Sigmoid colon (tissue), 7 donors: ENCODE measurements around the gene H6PD. TPM values are rescaled to one million over a fixed set of nuclear protein-coding genes. Genes with fewer than 3 reads are reported as not detected.
A peak's percentile ranks its signal among the peaks of the same experiment; 100 is the strongest.

ENCODE experiments used
- DNase-seq: peaks from one replicate; pipeline ENCODE4 v3.0.0-alpha.2; 2019
- H3K27ac ChIP-seq, 4 donors: fragments of 200-600 bp; sonication (generic); one replicate each; pipeline ENCODE4 v1.5.1; 2016 to 2019; ENCODE audit warnings: mild to moderate bottlenecking in 1 of 4
- H3K27me3 ChIP-seq, 3 donors: fragments of 200-600 bp; sonication (generic); one replicate each; pipeline ENCODE4 v1.5.1; 2019; ENCODE audit warnings: mild to moderate bottlenecking in 1 of 3
- H3K36me3 ChIP-seq, 4 donors: fragments of 200-600 bp; sonication (generic); one replicate each; pipeline ENCODE4 v1.5.1; 2016 to 2019
- H3K4me1 ChIP-seq, 4 donors: fragments of 200-600 bp; sonication (generic); one replicate each; pipeline ENCODE4 v1.5.1; 2017 to 2019
- H3K4me3 ChIP-seq, 4 donors: fragments of 200-600 bp; sonication (generic); one replicate each; pipeline ENCODE4 v1.5.1; 2017 to 2019; ENCODE audit warnings: mild to moderate bottlenecking in 2 of 4, moderate library complexity in 1 of 4
- H3K9me3 ChIP-seq, 4 donors: fragments of 200-600 bp in 3 of 4; sonication (generic) in 3 of 4; one replicate each; pipeline versions ENCODE4 v1.5.1 to v1.6.1; 2013 to 2019
- CTCF ChIP-seq, 4 experiments: fragments of 450-650 bp in 3 of 4; fragments of 200-600 bp in 1 of 4; IDR thresholded peaks; one replicate each; pipeline ENCODE4 v1.5.1; 2016 to 2019; ENCODE audit warnings: antibody characterized with exemption in 4 of 4, mild to moderate bottlenecking in 3 of 4, moderate library complexity in 2 of 4
- EP300 ChIP-seq, 4 donors: sonication (generic); formaldehyde crosslinking; IDR thresholded peaks; one replicate each; pipeline ENCODE4 v1.6.1; 2017; ENCODE audit warnings: antibody characterized with exemption in 4 of 4
- POLR2A ChIP-seq, 2 donors: fragments of 450-650 bp; IDR thresholded peaks; one replicate each; pipeline ENCODE4 v1.6.1; 2016; ENCODE audit warnings: antibody characterized with exemption in 2 of 2, mild to moderate bottlenecking in 2 of 2, moderate library complexity in 2 of 2
- POLR2AphosphoS5 ChIP-seq, 4 donors: sonication (generic); formaldehyde crosslinking; IDR thresholded peaks; one replicate each; pipeline ENCODE4 v1.6.1; 2017; ENCODE audit warnings: antibody characterized with exemption in 4 of 4
- whole genome bisulfite sequencing, 2 donors: extraction: QIAGEN DNeasy Blood & Tissue Kit; methylation state at CpG; one replicate each; pipeline ENCODE4 v1.1.7; 2013; 5-methylcytosine and 5-hydroxymethylcytosine counted together
- intact Hi-C: fragments of 100-400 bp; cut with DNase I; formaldehyde crosslinking; loops from one replicate; pipeline ENCODE4 v1.15.1; 2023
- polyA plus RNA-seq, 3 donors: library from polyadenylated mRNA; stranded (reverse); fragments of 200-250 nt; gene quantifications; one replicate each; pipeline ENCODE4 v1.2.3, GENCODE V29; 2013
- total RNA-seq, 4 donors: library from RNA; depleted of rRNA; stranded (reverse); fragments of >200 nt; gene quantifications; one replicate each; pipeline ENCODE4 v1.1.0, GENCODE V29; 2016
- donor health status: healthy with polysubstance abuse.
- donor health status: Bipolar disorder and iron deficiency.
- donor health status: healthy.

H6PD gene
- total and polyA plus RNA-seq, 7 donors, result 2.8 to 34.3 (median 23.2) TPM

DNA sequence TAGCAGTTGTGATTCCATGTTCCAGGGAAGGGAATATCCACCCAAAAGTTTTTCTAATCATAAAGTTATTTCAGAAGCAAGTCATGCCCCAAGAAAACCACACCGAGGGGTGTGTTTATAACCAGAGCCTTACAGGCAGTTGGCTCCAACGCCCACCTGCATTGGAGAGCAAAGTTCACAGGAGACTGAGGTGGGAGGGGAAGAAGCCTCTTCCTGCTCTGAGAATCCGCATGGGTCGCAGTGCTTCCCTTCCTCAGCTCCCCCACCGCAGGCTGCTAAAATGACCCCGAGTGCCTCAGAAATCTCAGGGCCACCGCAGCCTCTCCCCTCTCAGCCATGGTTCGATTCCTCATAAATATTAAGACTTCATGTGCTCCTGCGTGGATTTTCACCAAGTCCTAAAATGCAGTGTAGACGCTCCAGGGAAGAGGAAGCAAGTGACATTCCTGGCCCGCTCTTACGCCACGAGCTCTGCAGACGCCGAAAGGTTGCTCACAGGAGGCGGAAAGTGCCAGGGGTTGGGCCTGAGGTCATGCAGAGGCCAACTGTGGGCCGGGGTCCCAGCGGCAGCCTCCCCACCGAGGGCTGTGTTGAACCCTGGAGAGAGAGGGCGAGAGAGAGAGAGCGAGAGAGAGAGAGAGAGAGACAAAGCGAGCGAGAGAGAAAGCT, 44.7 kb downstream of the H6PD start:
- TF ChIP-seq POLR2A (IDR thresholded peaks at IDR 0.05), result no peak
- H3K27ac ChIP-seq, result no peak overlapping the region
- intact Hi-C loops, result no loop called here
- no peak for DNase-seq
- peaks cover 0 to 33% (median 28%) of the 10 kb centered on the region in 4 donors for H3K4me1 ChIP-seq
- H3K9me3 ChIP-seq, result no peaks in the 10 kb centered on the region
- H3K27me3 ChIP-seq, result no peaks in the 10 kb centered on the region
- H3K36me3 ChIP-seq, result no peaks in the 10 kb centered on the region
- WGBS, 2 donors, result 24 to 50% methylated on average over 23 of the region's 23 CpGs
- no peak overlapping the region for H3K4me3 ChIP-seq

DNA sequence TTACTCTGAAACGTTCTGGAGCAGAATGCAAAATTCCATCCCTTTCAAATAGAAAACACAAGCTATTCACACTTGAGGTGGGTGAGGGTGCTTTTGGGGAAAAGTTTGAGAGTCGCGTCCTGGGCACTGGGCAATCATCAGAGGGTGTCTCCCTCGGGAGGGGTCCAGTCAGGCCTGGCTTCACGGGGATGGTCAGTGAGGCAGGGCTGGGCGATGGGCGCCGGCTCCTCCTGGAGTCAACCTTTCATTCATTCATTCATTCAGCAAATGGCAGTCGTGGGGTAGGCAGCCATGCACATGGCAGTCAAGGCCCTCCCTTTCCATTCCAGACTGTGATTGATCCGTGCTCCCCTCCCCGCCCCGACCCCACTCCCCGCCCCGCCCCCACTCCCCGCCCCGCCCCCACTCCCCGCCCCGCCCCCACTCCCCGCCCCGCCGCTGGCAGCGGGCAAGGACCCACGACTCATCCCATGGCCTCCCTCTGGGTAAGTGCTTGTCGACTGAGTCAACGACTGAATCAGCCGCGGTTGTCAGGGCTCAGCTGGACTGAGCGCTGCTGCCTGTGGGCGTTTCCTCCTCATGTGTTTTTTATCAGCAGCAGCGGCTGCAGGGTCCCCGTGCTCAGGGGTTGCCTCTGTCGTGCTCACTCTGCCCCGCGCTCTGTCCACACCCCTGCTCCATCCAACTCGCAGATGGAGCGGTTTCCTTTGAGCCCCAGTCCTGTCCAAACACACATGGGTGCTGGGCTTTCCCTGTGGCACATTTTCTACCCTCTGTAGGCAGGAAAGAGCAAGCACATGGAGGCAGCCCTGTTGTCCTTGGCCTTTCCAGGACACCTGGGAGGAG, 45.7 kb downstream of the H6PD start:
- DNase-seq, result peak; percentile 82
- Histone ChIP-seq H3K4me1 (peaks cover 0 to 33% (median 27%) of the 10 kb centered on the region in 4 donors), H3K27ac (peak overlapping the region in 1 of 4 donors; percentile 14), H3K4me3 (no peak overlapping the region), H3K9me3 (no peaks in the 10 kb centered on the region), H3K36me3 (no peaks in the 10 kb centered on the region), H3K27me3 (no peaks in the 10 kb centered on the region)
- intact Hi-C loops, result no loop called here
- WGBS, 2 donors, result 18 to 26% methylated on average over 36 of the region's 36 CpGs
- TF ChIP-seq POLR2A (IDR thresholded peaks at IDR 0.05) (no peak), POLR2AphosphoS5 (IDR thresholded peaks at IDR 0.05) (no peak), CTCF (IDR thresholded peaks at IDR 0.05) (no peak), EP300 (IDR thresholded peaks at IDR 0.05) (no peak)

- no peaks in the 10 kb centered on the region for H3K36me3 ChIP-seq
- H3K27ac ChIP-seq, result peak overlapping the region in 1 of 4 donors; percentile 14
- no peak for DNase-seq
- H3K27me3 ChIP-seq, result no peaks in the 10 kb centered on the region
- TF ChIP-seq POLR2A (IDR thresholded peaks at IDR 0.05) (no peak), POLR2AphosphoS5 (IDR thresholded peaks at IDR 0.05) (no peak), EP300 (IDR thresholded peaks at IDR 0.05) (no peak), CTCF (IDR thresholded peaks at IDR 0.05) (no peak)
- H3K4me1 ChIP-seq, result peaks cover 0 to 24% (median 19%) of the 10 kb centered on the region in 4 donors
- no peak overlapping the region for H3K4me3 ChIP-seq
- intact Hi-C loops, result no loop called here
- WGBS, 2 donors, result 85 to 86% methylated on average over 19 of the region's 19 CpGs
- no peaks in the 10 kb centered on the region for H3K9me3 ChIP-seq
These were observed 46.7 kb downstream of the H6PD start for GRCh38 chr1:9281071-9281827.

GRCh38 chr1:9281908-9282695, 47.5 kb downstream of the H6PD start:
- intact Hi-C loops, result no loop called here
- H3K27ac ChIP-seq, result no peak overlapping the region
- H3K4me3 ChIP-seq, result no peak overlapping the region
- H3K27me3 ChIP-seq, result no peaks in the 10 kb centered on the region
- no peaks in the 10 kb centered on the region for H3K9me3 ChIP-seq
- H3K36me3 ChIP-seq, result no peaks in the 10 kb centered on the region
- no peak for DNase-seq
- peaks cover 0 to 24% (median 19%) of the 10 kb centered on the region in 4 donors for H3K4me1 ChIP-seq
- 65 to 74% methylated on average over 12 of the region's 12 CpGs for WGBS, 2 donors
- TF ChIP-seq CTCF (IDR thresholded peaks at IDR 0.05), result no peak
- TF ChIP-seq POLR2AphosphoS5 (IDR thresholded peaks at IDR 0.05), result no peak
- no peak for TF ChIP-seq POLR2A (IDR thresholded peaks at IDR 0.05)
- TF ChIP-seq EP300 (IDR thresholded peaks at IDR 0.05), result no peak
